HL-60 (cell line): ENCODE data around the gene FGFR3.
"Not testable (repeated sequence)": the region's sequence is repeated elsewhere in the genome, so short reads cannot be mapped to it uniquely, and the experiment has no call there.

Experiments used
- CTCF ChIP-seq: IDR thresholded peaks from one replicate; pipeline ENCODE4 v1.5.1; 2011; ENCODE audit warnings: low read length, control low read depth, inconsistent platforms; ENCODE audit not compliant: insufficient read depth
- POLR2AphosphoS5 ChIP-seq: IDR thresholded peaks from 2 replicates; pipeline ENCODE4 v1.6.1; 2012; ENCODE audit warnings: low read depth
- SPI1 ChIP-seq: IDR thresholded peaks from 2 replicates; pipeline ENCODE4 v1.6.1; 2012; ENCODE audit warnings: low read depth, mild to moderate bottlenecking, borderline replicate concordance

DNA sequence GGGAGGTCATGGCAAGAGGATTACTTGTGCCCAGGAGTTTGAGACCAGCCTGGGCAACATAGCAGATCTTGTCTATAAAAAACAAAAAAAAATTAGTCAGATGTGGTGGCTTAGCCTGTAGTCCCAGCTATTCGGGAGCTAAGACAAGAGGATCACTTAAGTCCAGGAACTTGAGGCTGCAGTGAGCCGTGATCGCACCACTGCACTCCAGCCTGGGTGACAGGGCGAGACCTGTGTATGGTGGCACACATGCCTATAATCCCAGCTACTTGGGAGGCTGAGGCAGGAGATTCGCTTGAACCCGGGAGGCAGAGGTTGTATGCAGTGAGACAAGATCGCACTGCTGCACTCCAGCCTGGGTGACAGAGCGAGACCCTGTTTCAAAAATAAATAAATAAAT lies 42.7 kb downstream of the FGFR3 start:
- not testable (repeated sequence) for TF ChIP-seq POLR2AphosphoS5, CTCF, SPI1
